Measurements from ENCODE around the gene ANKS1B.

Gene ANKS1B

GRCh38 chr12:99706736-99707473 is 277.8 kb downstream of the ANKS1B start:
- no peak for TF ChIP-seq CTCF (IDR thresholded peaks at IDR 0.05; ENCODE audit: low read depth, low read length)
- no peak for DNase-seq

DNA sequence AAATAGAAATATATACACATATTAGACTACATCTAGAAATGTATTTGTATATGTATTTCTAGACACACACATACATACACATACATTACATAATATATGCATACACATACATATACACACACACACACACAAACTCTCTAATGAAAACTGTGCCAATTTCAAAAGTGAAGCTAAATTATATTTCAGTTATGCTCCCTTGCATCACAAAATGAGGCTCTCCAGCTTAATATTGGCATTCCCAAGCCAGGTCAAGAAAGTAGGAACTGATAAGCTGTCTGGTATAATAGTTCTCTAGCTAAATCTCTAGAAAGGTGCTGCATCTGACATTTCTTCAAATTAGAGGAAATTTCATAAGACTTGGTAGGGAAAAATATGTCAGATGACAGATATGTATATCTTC is 280.3 kb downstream of the ANKS1B start:
- H3K36me3 ChIP-seq = no peaks in the 10 kb centered on the region
- H3K4me3 ChIP-seq (ENCODE audit: low read depth, low read length) = no peak overlapping the region
- no peak overlapping the region for H3K27ac ChIP-seq
- no peaks in the 10 kb centered on the region for H3K9me3 ChIP-seq (ENCODE audit: severe bottlenecking)
- TF ChIP-seq CTCF (IDR thresholded peaks at IDR 0.05; ENCODE audit: low read depth, low read length) = no peak
- no peaks in the 10 kb centered on the region for H3K27me3 ChIP-seq (ENCODE audit: insufficient read depth, low read depth, severe bottlenecking)
- DNase-seq = no peak

More at GRCh38 chr12:99706736-99707473, 277.8 kb downstream of the ANKS1B start:
- Histone ChIP-seq H3K27me3 (ENCODE audit: insufficient read depth, low read depth, severe bottlenecking) (no peaks in the 10 kb centered on the region), H3K36me3 (no peaks in the 10 kb centered on the region), H3K4me3 (ENCODE audit: low read depth, low read length) (no peak overlapping the region), H3K9me3 (ENCODE audit: severe bottlenecking) (no peaks in the 10 kb centered on the region), H3K27ac (no peak overlapping the region)

DNA sequence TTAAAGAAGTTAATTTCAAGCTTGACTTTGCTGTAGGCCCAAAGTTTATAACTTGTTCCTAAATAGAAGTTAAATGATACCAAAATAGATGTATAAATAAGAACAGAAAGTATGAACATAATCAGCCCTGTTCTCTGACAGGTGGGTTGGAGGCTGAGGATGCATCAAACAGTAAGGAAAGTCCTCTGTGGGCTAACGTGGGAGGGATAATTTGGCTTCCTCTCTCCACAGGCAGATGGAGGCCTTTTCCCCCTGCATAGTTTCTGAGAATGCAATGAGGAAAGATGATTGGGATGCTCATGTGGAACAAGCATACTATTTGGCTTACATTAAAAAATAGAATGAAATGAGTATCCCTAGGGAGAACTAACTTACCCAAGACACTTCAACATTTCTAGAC is 280.7 kb downstream of the ANKS1B start:
- no peak for DNase-seq
- H3K9me3 ChIP-seq (ENCODE audit: severe bottlenecking) = no peaks in the 10 kb centered on the region
- H3K27ac ChIP-seq = no peak overlapping the region
- H3K27me3 ChIP-seq (ENCODE audit: insufficient read depth, low read depth, severe bottlenecking) = no peaks in the 10 kb centered on the region
- no peak overlapping the region for H3K4me3 ChIP-seq (ENCODE audit: low read depth, low read length)
- TF ChIP-seq CTCF (IDR thresholded peaks at IDR 0.05; ENCODE audit: low read depth, low read length) = no peak
- H3K36me3 ChIP-seq = no peaks in the 10 kb centered on the region

DNA sequence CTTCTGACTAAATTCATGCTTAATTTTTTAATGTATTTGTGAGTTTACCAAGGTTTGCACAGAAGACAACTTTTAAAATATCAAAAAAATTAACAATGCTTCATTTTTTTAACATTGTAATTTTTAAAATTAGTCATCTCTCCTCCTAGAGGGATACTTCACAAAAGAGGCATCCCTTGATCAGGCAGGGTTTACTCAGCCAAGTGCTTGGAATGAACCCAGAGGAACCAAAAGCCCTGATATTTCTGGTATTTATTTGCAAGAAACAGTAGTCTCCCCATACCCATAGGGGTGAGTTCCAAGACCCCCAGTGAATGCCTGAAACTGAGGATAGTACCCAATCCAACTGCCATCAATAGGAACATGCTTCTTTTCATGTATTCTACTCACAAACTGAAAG is 284.7 kb downstream of the ANKS1B start:
- DNase-seq = no peak
- TF ChIP-seq CTCF (IDR thresholded peaks at IDR 0.05; ENCODE audit: low read depth, low read length) = no peak
- Histone ChIP-seq H3K9me3 (ENCODE audit: severe bottlenecking) (no peaks in the 10 kb centered on the region), H3K27ac (no peak overlapping the region), H3K4me3 (ENCODE audit: low read depth, low read length) (no peak overlapping the region), H3K27me3 (ENCODE audit: insufficient read depth, low read depth, severe bottlenecking) (no peaks in the 10 kb centered on the region), H3K36me3 (no peaks in the 10 kb centered on the region)

GRCh38 chr12:99695050-99695449 is 289.7 kb downstream of the ANKS1B start:
- no peak for TF ChIP-seq CTCF (IDR thresholded peaks at IDR 0.05; ENCODE audit: low read depth, low read length)
- Histone ChIP-seq H3K9me3 (ENCODE audit: severe bottlenecking) (peaks cover 2% of the 10 kb centered on the region), H3K36me3 (no peaks in the 10 kb centered on the region), H3K27ac (no peak overlapping the region), H3K27me3 (ENCODE audit: insufficient read depth, low read depth, severe bottlenecking) (no peaks in the 10 kb centered on the region), H3K4me3 (ENCODE audit: low read depth, low read length) (no peak overlapping the region)
- DNase-seq = no peak

GRCh38 chr12:99686142-99686541 is 298.6 kb downstream of the ANKS1B start:
- peaks cover 2% of the 10 kb centered on the region for H3K9me3 ChIP-seq (ENCODE audit: severe bottlenecking)
- no peak for DNase-seq

More at GRCh38 chr12:99686142-99686541, 298.6 kb downstream of the ANKS1B start:
- Histone ChIP-seq H3K27me3 (ENCODE audit: insufficient read depth, low read depth, severe bottlenecking) (no peaks in the 10 kb centered on the region), H3K4me3 (ENCODE audit: low read depth, low read length) (no peak overlapping the region), H3K27ac (no peak overlapping the region), H3K36me3 (no peaks in the 10 kb centered on the region)
- TF ChIP-seq CTCF (IDR thresholded peaks at IDR 0.05; ENCODE audit: low read depth, low read length) = no peak
